Smooth muscle cell of the brain vasculature (primary cell): Measurements from ENCODE around the gene KAZN.
"Not testable (repeated sequence)": the region's sequence is repeated elsewhere in the genome, so short reads cannot be mapped to it uniquely, and the experiment has no call there.

Experiments
- DNase-seq: peaks from one replicate; pipeline ENCODE4 v3.0.0-alpha.2; 2012; ENCODE audit warnings: low read depth, low spot score

Gene KAZN

GRCh38 chr1:14955976-14956375 is 357.5 kb downstream of the KAZN start:
- DNase-seq, result no peak

- no peak for DNase-seq
These were observed 358.2 kb downstream of the KAZN start for GRCh38 chr1:14956579-14957195.

- no peak for DNase-seq
These were observed 359.1 kb downstream of the KAZN start for GRCh38 chr1:14957375-14958098.

GRCh38 chr1:14958249-14959058 is 360.0 kb downstream of the KAZN start:
- no peak for DNase-seq

GRCh38 chr1:14959059-14959694 is 360.7 kb downstream of the KAZN start:
- DNase-seq, result no peak

- no peak for DNase-seq
These were observed 363.3 kb downstream of the KAZN start for GRCh38 chr1:14961661-14962267.

- DNase-seq, result no peak
These were observed 363.9 kb downstream of the KAZN start for GRCh38 chr1:14962407-14962806.

- DNase-seq, result not testable (repeated sequence)
These were observed 365.6 kb downstream of the KAZN start for GRCh38 chr1:14963791-14964710.

GRCh38 chr1:14964711-14965055 is 366.2 kb downstream of the KAZN start:
- no peak for DNase-seq

GRCh38 chr1:14968251-14968851 is 369.9 kb downstream of the KAZN start:
- DNase-seq, result peak; percentile 66

- no peak for DNase-seq
These were observed 370.5 kb downstream of the KAZN start for GRCh38 chr1:14969006-14969405.

- peak; percentile 53 for DNase-seq
These were observed 371.8 kb downstream of the KAZN start for GRCh38 chr1:14970115-14970798.

GRCh38 chr1:14970799-14971141 is 372.3 kb downstream of the KAZN start:
- no peak for DNase-seq

GRCh38 chr1:14971221-14971620 is 372.7 kb downstream of the KAZN start:
- no peak for DNase-seq

- no peak for DNase-seq
These were observed 373.6 kb downstream of the KAZN start for GRCh38 chr1:14972107-14972506.

GRCh38 chr1:14973773-14974172 is 375.3 kb downstream of the KAZN start:
- DNase-seq, result no peak

- no peak for DNase-seq
These were observed 375.9 kb downstream of the KAZN start for GRCh38 chr1:14974361-14974760.

- no peak for DNase-seq
These were observed 376.6 kb downstream of the KAZN start for GRCh38 chr1:14975119-14975518.

- DNase-seq, result no peak
These were observed 377.8 kb downstream of the KAZN start for GRCh38 chr1:14976256-14976655.
